Glutamatergic neuron (in vitro differentiated cells): ENCODE data around the gene CFAP74. TPM values are rescaled to one million over a fixed set of nuclear protein-coding genes. Genes with fewer than 3 reads are reported as not detected.

Experiments used
- DNase-seq: peaks from one replicate; pipeline ENCODE4 v3.0.0; 2022
- H3K27ac Mint-ChIP-seq: one replicate; pipeline ENCODE4 v1.8.0; 2020; ENCODE audit warnings: mild to moderate bottlenecking, mixed read lengths, inconsistent platforms; ENCODE audit not compliant: unreplicated experiment
- H3K27me3 Mint-ChIP-seq: one replicate; pipeline ENCODE4 v1.8.0; 2020; ENCODE audit warnings: mild to moderate bottlenecking, moderate library complexity, mixed read lengths, inconsistent platforms; ENCODE audit not compliant: unreplicated experiment
- H3K36me3 Mint-ChIP-seq: one replicate; pipeline ENCODE4 v1.8.0; 2020; ENCODE audit warnings: mild to moderate bottlenecking, mixed read lengths, inconsistent platforms; ENCODE audit not compliant: unreplicated experiment
- H3K4me1 Mint-ChIP-seq: one replicate; pipeline ENCODE4 v1.8.0; 2020; ENCODE audit warnings: mild to moderate bottlenecking, low read depth, mixed read lengths, inconsistent platforms; ENCODE audit not compliant: unreplicated experiment
- H3K4me3 Mint-ChIP-seq: one replicate; pipeline ENCODE4 v1.8.0; 2020; ENCODE audit warnings: mild to moderate bottlenecking, mixed read lengths, inconsistent platforms; ENCODE audit not compliant: unreplicated experiment
- H3K9me3 Mint-ChIP-seq: one replicate; pipeline ENCODE4 v1.8.0; 2020; ENCODE audit warnings: mild to moderate bottlenecking, moderate library complexity, mixed read lengths, inconsistent platforms; ENCODE audit not compliant: unreplicated experiment
- CTCF ChIP-seq: fragments of 200-600 bp; sonication (generic); IDR thresholded peaks from one replicate; pipeline ENCODE4 v1.5.0; 2021; ENCODE audit not compliant: partially characterized antibody, unreplicated experiment
- total RNA-seq: library from RNA; stranded (reverse); fragmentation: NEBNext Ultra II Directional; extraction: Animal tissue kit (Norgen Biotek cat#: 25700); gene quantifications from one replicate; pipeline ENCODE4 v1.2.1, GENCODE V29; 2021; ENCODE audit not compliant: unreplicated experiment

CFAP74 gene
- total RNA-seq, 1 donor from 2014 or later: not detected

DNA sequence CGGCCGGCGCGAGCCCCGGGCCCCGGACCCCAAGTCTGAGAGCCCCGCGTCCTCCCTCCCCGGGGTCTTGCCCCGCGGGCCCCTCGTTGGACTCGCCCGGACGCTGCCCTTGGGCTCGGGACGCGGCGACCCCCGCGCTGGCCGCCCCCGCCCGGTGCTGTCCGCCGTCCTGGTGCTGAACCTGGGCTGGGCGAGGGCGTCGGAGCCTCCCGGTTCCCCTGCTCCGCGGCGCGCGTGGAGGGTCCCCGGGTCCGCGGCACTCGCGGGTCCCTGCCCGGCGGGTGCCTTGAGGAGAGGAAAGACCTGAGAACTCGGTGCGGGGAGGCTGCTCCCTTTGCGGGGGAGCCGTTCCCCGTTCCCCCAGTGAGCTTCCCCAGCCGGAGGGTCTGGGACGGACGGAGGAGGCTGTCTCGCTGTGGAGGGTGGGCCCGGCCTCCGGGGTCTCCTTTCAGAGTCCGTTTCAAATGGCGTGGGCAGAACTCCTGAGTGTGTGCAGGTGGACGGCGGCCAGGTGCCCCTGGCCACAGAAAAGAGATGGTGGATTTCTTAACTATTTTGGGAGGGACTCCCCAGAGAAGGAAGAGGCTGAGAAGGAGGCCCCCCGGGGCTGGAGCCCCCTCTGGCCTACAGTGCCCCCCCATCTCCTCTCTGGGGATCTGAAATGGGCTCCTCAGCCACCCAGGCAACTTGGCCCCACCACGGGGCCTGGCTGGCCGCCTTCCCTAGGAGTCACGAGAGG is 16.2 kb upstream of the CFAP74 start:
- H3K9me3 Mint-ChIP-seq: peaks cover under 1% of the 10 kb centered on the region
- H3K4me3 Mint-ChIP-seq: peak overlapping the region; percentile 49
- no peak for DNase-seq
- TF ChIP-seq CTCF: no peak
- H3K36me3 Mint-ChIP-seq: no peaks in the 10 kb centered on the region
- H3K27ac Mint-ChIP-seq: no peak overlapping the region
- peaks cover 2% of the 10 kb centered on the region for H3K4me1 Mint-ChIP-seq
- H3K27me3 Mint-ChIP-seq: peaks cover 16% of the 10 kb centered on the region

GRCh38 chr1:2019172-2019543 is 15.6 kb upstream of the CFAP74 start, which contains the start of gene GABRD:
Gene GABRD, plus strand, starts transcription at chr1:2019345. Its CDS starts 79 bp downstream, at chr1:2019424.
- Mint-ChIP-seq H3K4me1 (peaks cover 2% of the 10 kb centered on the region), H3K27me3 (peaks cover 16% of the 10 kb centered on the region), H3K9me3 (peaks cover 2% of the 10 kb centered on the region), H3K27ac (no peak within 1 kb of the TSS), H3K36me3 (no peaks in the 10 kb centered on the region), H3K4me3 (peak within 1 kb of the TSS; percentile 79)
- peak; percentile 64 for DNase-seq
- TF ChIP-seq CTCF: no peak

DNA sequence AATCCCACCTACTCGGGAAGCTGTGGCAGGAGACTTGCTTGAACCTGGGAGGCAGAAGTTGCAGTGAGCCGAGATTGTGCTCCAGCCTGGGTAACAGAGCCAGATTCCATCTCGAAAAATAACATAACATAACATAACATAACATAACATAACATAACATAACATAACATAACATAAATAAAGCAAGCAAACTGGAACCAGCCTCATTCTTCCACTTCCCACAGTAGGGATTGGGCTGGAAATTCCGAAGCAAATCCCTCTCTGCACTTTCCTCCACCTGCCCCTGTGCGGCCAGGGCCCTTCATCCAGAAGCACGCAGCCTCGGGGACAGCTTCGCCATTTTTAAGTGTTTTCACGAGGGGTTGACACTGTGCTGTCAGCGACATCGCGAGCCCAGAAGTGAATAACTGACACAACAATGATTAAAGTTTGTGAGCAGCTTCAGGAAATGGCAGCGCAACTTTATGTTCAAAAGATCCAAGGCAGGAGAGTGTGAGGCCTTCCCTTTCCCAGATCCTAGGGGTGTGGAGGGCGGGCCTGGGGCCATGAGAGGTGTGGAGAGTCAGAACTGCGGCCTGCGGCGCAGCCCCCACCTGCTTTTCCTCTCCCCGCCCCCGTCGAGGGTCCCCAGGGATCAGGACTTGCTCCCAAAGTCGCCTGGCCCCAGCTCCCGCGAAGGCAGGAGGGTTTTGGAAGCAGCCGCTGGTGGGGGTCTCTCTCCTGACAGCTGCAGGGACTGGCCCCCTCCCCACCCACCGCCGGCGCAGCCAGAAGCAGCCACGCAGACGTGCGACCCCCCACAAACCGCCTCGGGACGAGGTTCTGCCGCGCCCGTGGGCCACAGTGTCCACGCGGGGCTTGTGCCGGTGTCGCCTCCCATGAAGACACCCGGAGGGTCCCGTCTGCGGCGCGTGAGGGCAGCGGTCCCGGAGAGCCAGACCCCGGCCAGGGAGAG is 14.9 kb upstream of the CFAP74 start:
- Mint-ChIP-seq H3K4me3 (peak overlapping the region; percentile 79), H3K27me3 (peaks cover 16% of the 10 kb centered on the region), H3K4me1 (peaks cover 2% of the 10 kb centered on the region), H3K36me3 (no peaks in the 10 kb centered on the region), H3K27ac (no peak overlapping the region), H3K9me3 (peaks cover 2% of the 10 kb centered on the region)
- no peak for DNase-seq
- TF ChIP-seq CTCF: no peak

- H3K27me3 Mint-ChIP-seq: peaks cover 11% of the 10 kb centered on the region
- H3K36me3 Mint-ChIP-seq: no peaks in the 10 kb centered on the region
- H3K4me1 Mint-ChIP-seq: peaks cover 2% of the 10 kb centered on the region
- H3K4me3 Mint-ChIP-seq: no peak overlapping the region
- peaks cover 2% of the 10 kb centered on the region for H3K9me3 Mint-ChIP-seq
- no peak overlapping the region for H3K27ac Mint-ChIP-seq
- no peak for TF ChIP-seq CTCF
- DNase-seq: no peak
These were observed 12.5 kb upstream of the CFAP74 start for GRCh38 chr1:2016123-2016522.
